Ascending aorta (tissue), 2 donors: ENCODE measurements around the gene BET1L. TPM values are rescaled to one million over a fixed set of nuclear protein-coding genes. Genes with fewer than 3 reads are reported as not detected.
A peak's percentile ranks its signal among the peaks of the same experiment; 100 is the strongest.
"Not testable (repeated sequence)": the region's sequence is repeated elsewhere in the genome, so short reads cannot be mapped to it uniquely, and the experiment has no call there.

Experiments used
- DNase-seq, 2 donors: peaks; one replicate each; pipeline ENCODE4 v3.0.0-alpha.2; 2019; ENCODE audit warnings: low spot score in 2 of 2
- H3K27ac ChIP-seq, 2 donors: fragments of 200-600 bp; sonication (generic); one replicate each; pipeline ENCODE4 v1.5.1; 2016 to 2017; ENCODE audit warnings: mild to moderate bottlenecking in 1 of 2
- H3K27me3 ChIP-seq: fragments of 200-600 bp; sonication (generic); one replicate; pipeline ENCODE4 v1.5.1; 2017
- H3K36me3 ChIP-seq, 2 donors: fragments of 200-600 bp; sonication (generic); one replicate each; pipeline ENCODE4 v1.5.1; 2016
- H3K4me1 ChIP-seq, 2 donors: fragments of 200-600 bp; sonication (generic); one replicate each; pipeline ENCODE4 v1.5.1; 2016 to 2017; ENCODE audit warnings: mild to moderate bottlenecking in 1 of 2
- H3K4me3 ChIP-seq, 2 donors: fragments of 200-600 bp; sonication (generic); one replicate each; pipeline ENCODE4 v1.5.1; 2016 to 2017; ENCODE audit warnings: mild to moderate bottlenecking in 1 of 2
- H3K9me3 ChIP-seq, 2 donors: fragments of 200-600 bp; sonication (generic); one replicate each; pipeline ENCODE4 v1.5.1; 2016
- intact Hi-C: fragments of 100-400 bp; cut with DNase I; formaldehyde crosslinking; loops from one replicate; pipeline ENCODE4 v1.15.1; 2023
- total RNA-seq: library from RNA; depleted of rRNA; stranded (reverse); fragments of >200 nt; gene quantifications from one replicate; pipeline ENCODE4 v1.1.0, GENCODE V29; 2016
- TF ChIP-seq, protein P1 (sequence below), 3 experiments: fragments of 200-600 bp in 2 of 3; fragments of 450-650 bp in 1 of 3; sonication (generic) in 2 of 3; IDR thresholded peaks; one replicate each; pipeline ENCODE4 v1.5.1; 2016 to 2019; ENCODE audit warnings: antibody characterized with exemption in 3 of 3, mild to moderate bottlenecking in 1 of 3, moderate library complexity in 1 of 3

BET1L gene
- total RNA-seq, 1 donor from 2014 or later: 42.3 TPM

DNA sequence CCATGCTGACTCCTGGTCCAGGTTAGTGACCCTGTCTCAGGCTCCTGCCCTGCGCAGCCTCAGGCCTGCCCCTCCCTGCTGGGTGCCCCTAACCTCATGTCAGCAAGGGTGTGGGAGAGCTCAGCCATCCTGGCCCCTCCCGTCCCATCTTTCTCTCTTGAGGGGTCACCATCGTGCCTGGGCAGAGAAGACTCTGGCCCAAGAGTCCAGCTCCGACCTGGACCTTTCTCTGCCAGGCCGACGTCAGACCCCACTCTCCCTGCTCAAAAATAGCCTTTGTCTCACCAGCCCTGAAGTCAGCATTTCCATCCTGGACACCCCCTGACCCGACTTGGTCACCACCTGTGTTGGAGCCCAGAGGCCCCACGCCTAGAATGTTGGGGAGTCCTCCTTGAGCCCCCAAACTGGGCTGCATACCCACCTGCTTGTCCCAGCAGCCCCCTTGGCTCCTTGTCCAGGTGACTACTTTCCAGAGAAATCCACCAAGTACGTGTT, 9.4 kb downstream of the BET1L start:
- Histone ChIP-seq H3K27ac (no peak overlapping the region), H3K4me1 (no peaks in the 10 kb centered on the region), H3K4me3 (no peak overlapping the region), H3K36me3 (peaks cover 0 to 24% of the 10 kb centered on the region in 2 donors), H3K27me3 (no peaks in the 10 kb centered on the region), H3K9me3 (no peaks in the 10 kb centered on the region)
- intact Hi-C loops: no loop called here
- TF ChIP-seq, protein P1, sequence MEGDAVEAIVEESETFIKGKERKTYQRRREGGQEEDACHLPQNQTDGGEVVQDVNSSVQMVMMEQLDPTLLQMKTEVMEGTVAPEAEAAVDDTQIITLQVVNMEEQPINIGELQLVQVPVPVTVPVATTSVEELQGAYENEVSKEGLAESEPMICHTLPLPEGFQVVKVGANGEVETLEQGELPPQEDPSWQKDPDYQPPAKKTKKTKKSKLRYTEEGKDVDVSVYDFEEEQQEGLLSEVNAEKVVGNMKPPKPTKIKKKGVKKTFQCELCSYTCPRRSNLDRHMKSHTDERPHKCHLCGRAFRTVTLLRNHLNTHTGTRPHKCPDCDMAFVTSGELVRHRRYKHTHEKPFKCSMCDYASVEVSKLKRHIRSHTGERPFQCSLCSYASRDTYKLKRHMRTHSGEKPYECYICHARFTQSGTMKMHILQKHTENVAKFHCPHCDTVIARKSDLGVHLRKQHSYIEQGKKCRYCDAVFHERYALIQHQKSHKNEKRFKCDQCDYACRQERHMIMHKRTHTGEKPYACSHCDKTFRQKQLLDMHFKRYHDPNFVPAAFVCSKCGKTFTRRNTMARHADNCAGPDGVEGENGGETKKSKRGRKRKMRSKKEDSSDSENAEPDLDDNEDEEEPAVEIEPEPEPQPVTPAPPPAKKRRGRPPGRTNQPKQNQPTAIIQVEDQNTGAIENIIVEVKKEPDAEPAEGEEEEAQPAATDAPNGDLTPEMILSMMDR (IDR thresholded peaks at IDR 0.05): no peak
- DNase-seq: no peak

DNA sequence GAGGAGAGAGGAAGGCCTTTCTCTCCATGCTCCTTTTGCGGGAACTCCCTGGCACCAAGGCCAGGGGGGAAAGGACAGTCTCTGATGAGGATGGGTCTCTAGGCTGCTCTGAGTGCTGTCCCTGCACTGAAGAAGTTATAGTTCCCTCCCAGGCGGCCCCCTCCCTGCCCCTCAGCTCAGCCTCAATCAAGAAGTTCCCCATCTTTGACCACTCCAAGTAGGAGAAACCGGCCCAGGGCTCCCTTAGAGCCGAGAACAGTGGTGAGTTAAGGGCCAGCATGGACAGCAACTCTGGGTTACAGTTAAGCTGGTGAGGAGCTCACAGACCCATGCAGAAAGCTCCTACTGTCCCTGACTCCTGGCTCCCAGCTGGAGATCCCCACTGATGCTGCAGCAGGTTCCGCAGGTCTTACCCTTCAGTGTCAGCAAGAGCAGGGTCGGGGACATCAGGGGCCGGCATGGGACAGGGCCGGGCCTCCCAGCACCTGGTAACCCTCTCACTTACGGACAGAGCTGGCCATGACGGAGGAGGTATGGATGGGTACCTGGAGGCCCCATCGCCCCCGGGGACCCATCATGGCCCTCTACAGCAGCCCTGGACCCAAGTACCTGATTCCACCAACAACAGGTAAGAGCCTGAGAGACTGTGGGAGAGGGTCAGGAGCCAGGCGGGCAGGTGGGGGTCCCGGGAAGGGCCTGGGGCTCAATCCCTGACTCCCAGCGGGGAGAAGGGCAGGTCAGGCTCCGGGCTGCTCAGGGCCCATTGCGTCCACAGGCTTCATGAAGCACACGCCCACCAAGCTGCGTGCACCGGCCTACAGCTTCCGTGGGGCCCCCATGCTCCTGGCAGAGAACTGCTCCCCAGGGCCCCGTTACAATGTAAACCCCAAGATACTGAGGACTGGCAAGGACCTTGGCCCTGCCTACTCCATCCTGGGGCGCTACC, 10.1 kb downstream of the BET1L start:
- Histone ChIP-seq H3K27ac (no peak overlapping the region), H3K9me3 (no peaks in the 10 kb centered on the region), H3K4me3 (no peak overlapping the region), H3K4me1 (no peaks in the 10 kb centered on the region), H3K36me3 (peaks cover 0 to 18% of the 10 kb centered on the region in 2 donors), H3K27me3 (no peaks in the 10 kb centered on the region)
- DNase-seq: peak in 1 of 2 donors; percentile 58
- intact Hi-C loops: no loop called here
- TF ChIP-seq, protein P1 (IDR thresholded peaks at IDR 0.05): no peak

DNA sequence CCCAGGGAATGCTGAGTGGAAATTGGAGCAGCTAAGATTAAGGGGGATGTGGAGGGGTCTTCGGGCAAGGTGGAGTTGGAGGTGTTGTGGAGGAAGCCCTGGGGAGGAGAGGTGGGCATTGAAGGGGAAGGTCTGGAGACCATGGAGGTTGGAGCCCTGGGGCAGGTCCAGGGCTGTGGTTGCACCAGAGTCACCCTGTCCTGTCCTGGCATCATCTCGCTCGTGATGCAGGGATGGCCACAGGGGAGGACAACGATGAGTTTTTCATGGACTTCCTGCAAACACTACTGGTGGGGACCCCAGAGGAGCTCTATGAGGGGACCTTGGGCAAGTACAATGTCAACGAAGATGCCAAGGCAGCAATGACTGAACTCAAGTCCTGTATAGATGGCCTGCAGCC, 13.7 kb downstream of the BET1L start:
- H3K9me3 ChIP-seq, H3K27me3 ChIP-seq, H3K4me1 ChIP-seq, H3K27ac ChIP-seq, H3K36me3 ChIP-seq, intact Hi-C loops, H3K4me3 ChIP-seq: not testable (repeated sequence)
- peak in 1 of 2 donors; percentile 46 for DNase-seq

DNA sequence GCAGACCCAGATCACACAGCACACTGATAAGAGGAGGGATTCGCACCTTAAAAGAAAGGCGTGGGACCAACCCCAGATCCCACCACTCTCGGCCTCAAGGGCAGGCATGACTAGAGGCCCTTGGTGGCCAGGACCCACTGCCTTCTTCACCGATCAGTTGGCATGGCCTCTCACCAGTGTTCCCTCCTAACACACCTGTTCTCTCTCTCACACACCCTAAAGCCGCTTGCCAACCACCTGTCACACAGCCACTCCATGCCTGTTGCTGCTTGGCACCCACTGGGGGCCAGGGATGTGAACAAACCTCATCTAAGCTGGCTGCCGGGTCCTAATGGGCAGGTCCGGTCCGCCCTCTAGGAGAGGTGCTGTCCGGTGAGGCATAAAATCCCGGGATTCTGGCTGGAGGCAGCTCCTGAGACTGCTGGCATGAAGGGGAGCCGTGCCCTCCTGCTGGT, 14.5 kb downstream of the BET1L start, which contains the start of gene SCGB1C1:
Gene SCGB1C1, plus strand, starts transcription at position 405 of the 455 bp plus-strand sequence. Its CDS starts 22 bp downstream, at position 427.
- H3K9me3 ChIP-seq, intact Hi-C loops, DNase-seq, H3K4me3 ChIP-seq, H3K36me3 ChIP-seq, H3K27ac ChIP-seq, H3K27me3 ChIP-seq, H3K4me1 ChIP-seq: not testable (repeated sequence)

DNA sequence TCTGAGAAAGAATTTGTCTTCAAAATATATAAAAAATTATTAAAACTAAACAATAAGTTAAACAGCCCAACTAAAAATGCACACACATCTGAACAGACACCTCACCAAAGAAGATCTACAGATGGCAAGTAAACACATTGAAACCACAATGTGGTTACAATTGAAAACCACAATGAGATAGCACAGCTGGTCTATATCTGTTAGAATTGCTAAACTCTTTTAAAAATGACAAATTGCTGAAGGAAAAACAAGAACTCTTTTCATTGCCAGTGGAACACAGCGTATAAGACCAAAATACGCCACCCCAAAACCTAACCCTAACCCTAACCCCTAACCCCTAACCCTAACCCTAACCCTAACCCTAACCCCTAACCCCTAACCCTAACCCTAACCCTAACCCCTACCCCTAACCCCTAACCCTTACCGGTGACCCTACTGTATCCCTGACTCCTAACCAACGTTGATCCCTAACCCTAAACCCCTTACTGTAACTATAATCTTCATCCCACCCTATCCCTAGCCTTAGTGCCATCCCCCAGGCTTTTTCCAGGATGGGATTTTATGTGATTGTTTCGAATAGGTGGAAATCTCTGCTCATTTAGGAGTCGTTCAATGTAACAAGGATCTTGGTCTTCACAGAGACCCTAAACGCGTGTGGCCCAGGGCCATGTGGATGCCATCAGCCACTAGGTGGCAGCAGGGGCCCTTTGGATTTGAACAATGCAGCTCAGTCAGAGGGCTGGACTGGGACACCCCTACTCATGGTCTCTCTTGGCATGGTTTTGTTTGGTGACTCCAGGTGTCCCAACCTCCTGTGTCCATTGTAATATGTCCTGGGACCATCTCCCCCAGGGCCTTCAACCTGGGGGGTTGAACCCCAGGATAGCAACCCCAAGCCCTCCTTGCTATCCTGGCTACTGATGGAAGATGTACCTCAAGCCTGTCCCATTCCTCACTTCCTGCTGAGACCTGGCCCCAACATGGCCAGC, 15.4 kb downstream of the BET1L start:
- H3K4me3 ChIP-seq, H3K27ac ChIP-seq, H3K27me3 ChIP-seq, H3K4me1 ChIP-seq, H3K9me3 ChIP-seq, intact Hi-C loops, H3K36me3 ChIP-seq: not testable (repeated sequence)
- TF ChIP-seq, protein P1 (IDR thresholded peaks at IDR 0.05): peak in 2 of 3 experiments; percentile 27 to 49
- DNase-seq: peak in 1 of 2 donors; percentile 42

DNA sequence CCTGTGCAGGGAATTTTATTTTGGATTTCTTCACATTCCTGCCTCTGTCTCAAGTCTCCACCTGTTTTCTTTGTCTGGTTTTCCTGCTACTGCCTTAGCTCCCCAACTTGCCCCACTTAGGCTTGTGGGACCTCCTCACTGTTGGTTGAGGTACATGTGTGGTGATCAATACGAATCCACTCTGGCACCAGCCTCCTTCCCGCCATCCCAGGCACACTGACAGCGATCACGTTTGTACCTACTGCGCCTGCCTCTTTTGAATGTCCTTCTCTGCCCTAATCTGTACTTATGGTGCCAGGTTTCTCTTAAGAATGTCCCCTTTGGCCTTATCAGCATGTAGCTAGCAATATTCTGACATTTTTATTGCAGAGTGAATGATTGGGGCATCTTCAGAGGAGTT, 16.7 kb downstream of the BET1L start:
- DNase-seq, intact Hi-C loops, H3K4me1 ChIP-seq, H3K27me3 ChIP-seq, H3K9me3 ChIP-seq, H3K27ac ChIP-seq, H3K36me3 ChIP-seq, H3K4me3 ChIP-seq: not testable (repeated sequence)
